OCI-LY1 (cell line): ENCODE measurements around the gene IFI27L1.

Source experiments
- EZH2 ChIP-seq: fragments of 200-600 bp; sonication (generic), shearing (Covaris generic); IDR thresholded peaks from 2 replicates; pipeline ENCODE4 v1.8.0; 2017; ENCODE audit warnings: borderline replicate concordance, mixed run types, mild to moderate bottlenecking, antibody characterized with exemption, low read length, moderate library complexity, mixed read lengths
- TF ChIP-seq, protein P1 (sequence below): fragments of 200-600 bp; sonication (generic), shearing (Covaris generic); IDR thresholded peaks from 2 replicates; pipeline ENCODE4 v1.5.1; 2017; ENCODE audit warnings: mild to moderate bottlenecking, antibody characterized with exemption, low read length, moderate library complexity, mixed read lengths

- TF ChIP-seq EZH2 = no peak
- TF ChIP-seq, protein P1, sequence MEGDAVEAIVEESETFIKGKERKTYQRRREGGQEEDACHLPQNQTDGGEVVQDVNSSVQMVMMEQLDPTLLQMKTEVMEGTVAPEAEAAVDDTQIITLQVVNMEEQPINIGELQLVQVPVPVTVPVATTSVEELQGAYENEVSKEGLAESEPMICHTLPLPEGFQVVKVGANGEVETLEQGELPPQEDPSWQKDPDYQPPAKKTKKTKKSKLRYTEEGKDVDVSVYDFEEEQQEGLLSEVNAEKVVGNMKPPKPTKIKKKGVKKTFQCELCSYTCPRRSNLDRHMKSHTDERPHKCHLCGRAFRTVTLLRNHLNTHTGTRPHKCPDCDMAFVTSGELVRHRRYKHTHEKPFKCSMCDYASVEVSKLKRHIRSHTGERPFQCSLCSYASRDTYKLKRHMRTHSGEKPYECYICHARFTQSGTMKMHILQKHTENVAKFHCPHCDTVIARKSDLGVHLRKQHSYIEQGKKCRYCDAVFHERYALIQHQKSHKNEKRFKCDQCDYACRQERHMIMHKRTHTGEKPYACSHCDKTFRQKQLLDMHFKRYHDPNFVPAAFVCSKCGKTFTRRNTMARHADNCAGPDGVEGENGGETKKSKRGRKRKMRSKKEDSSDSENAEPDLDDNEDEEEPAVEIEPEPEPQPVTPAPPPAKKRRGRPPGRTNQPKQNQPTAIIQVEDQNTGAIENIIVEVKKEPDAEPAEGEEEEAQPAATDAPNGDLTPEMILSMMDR = no peak
Observed at GRCh38 chr14:94128216-94128839, 47.2 kb downstream of the IFI27L1 start.
